H9 (cell line): ENCODE data around the gene RUSF1. TPM values are rescaled to one million over a fixed set of nuclear protein-coding genes. Genes with fewer than 3 reads are reported as not detected.

Source experiments
- DNase-seq: peaks from one replicate; pipeline ENCODE4 v3.0.0-alpha.2; 2017
- H2AFZ ChIP-seq: one replicate; pipeline ENCODE4 v1.6.1; 2013; ENCODE audit warnings: mild to moderate bottlenecking, low read length, control low read depth, moderate library complexity
- H2AK5ac ChIP-seq: 2 replicates; pipeline ENCODE4 v1.6.1; 2013; ENCODE audit warnings: low read length, control low read depth, mixed read lengths; ENCODE audit not compliant: insufficient read length
- H2BK120ac ChIP-seq: one replicate; pipeline ENCODE4 v1.6.1; 2013; ENCODE audit warnings: low read depth, mild to moderate bottlenecking, low read length, control low read depth, inconsistent platforms; ENCODE audit not compliant: poor library complexity, severe bottlenecking
- H2BK12ac ChIP-seq: 2 replicates; pipeline ENCODE4 v1.6.1; 2013; ENCODE audit warnings: low read length, control low read depth, mixed read lengths, low read depth; ENCODE audit not compliant: insufficient read length
- H2BK15ac ChIP-seq: 2 replicates; pipeline ENCODE4 v1.6.1; 2013; ENCODE audit warnings: low read depth, low read length, control low read depth
- H2BK20ac ChIP-seq: one replicate; pipeline ENCODE4 v1.6.1; 2013; ENCODE audit warnings: low read depth, mild to moderate bottlenecking, low read length, control low read depth, inconsistent platforms; ENCODE audit not compliant: poor library complexity, severe bottlenecking
- H2BK5ac ChIP-seq: 2 replicates; pipeline ENCODE4 v1.6.1; 2013; ENCODE audit warnings: low read length, control low read depth, mixed read lengths; ENCODE audit not compliant: insufficient read length
- H3K14ac ChIP-seq: 2 replicates; pipeline ENCODE4 v1.6.1; 2013; ENCODE audit warnings: low read length, control low read depth; ENCODE audit not compliant: insufficient read depth
- H3K18ac ChIP-seq: 2 replicates; pipeline ENCODE4 v1.6.1; 2013; ENCODE audit warnings: low read depth, mild to moderate bottlenecking, mixed read lengths, low read length, control low read depth; ENCODE audit not compliant: insufficient read length
- H3K23ac ChIP-seq: 2 replicates; pipeline ENCODE4 v1.6.1; 2013; ENCODE audit warnings: low read length, control low read depth, mixed read lengths, low read depth; ENCODE audit not compliant: insufficient read length
- H3K23me2 ChIP-seq: 2 replicates; pipeline ENCODE4 v1.6.1; 2013; ENCODE audit warnings: low read depth, mild to moderate bottlenecking, mixed read lengths, low read length, control low read depth; ENCODE audit not compliant: insufficient read length, poor library complexity, severe bottlenecking
- H3K27ac ChIP-seq: 2 replicates; pipeline ENCODE4 v1.5.1; 2013; ENCODE audit warnings: low read length, control low read depth, mixed read lengths, low read depth; ENCODE audit not compliant: insufficient read length
- H3K27me3 ChIP-seq: 2 replicates; pipeline ENCODE4 v1.6.1; 2013; ENCODE audit warnings: low read length, control low read depth, inconsistent platforms; ENCODE audit not compliant: insufficient read depth
- H3K4ac ChIP-seq: 2 replicates; pipeline ENCODE4 v1.6.1; 2013; ENCODE audit warnings: low read depth, mild to moderate bottlenecking, control low read depth, inconsistent platforms, low read length, moderate library complexity
- H3K4me1 ChIP-seq: 2 replicates; pipeline ENCODE4 v1.6.1; 2013; ENCODE audit warnings: low read length, control low read depth, inconsistent platforms; ENCODE audit not compliant: insufficient read depth
- H3K4me2 ChIP-seq: 2 replicates; pipeline ENCODE4 v1.6.1; 2013; ENCODE audit warnings: low read length, control low read depth, mixed read lengths; ENCODE audit not compliant: insufficient read length, insufficient read depth
- H3K56ac ChIP-seq: 2 replicates; pipeline ENCODE4 v1.6.1; 2013; ENCODE audit warnings: low read depth, mild to moderate bottlenecking, mixed read lengths, low read length, control low read depth; ENCODE audit not compliant: insufficient read length
- H3K79me1 ChIP-seq: 2 replicates; pipeline ENCODE4 v1.6.1; 2013; ENCODE audit warnings: low read depth, mild to moderate bottlenecking, moderate library complexity, low read length, control low read depth, inconsistent platforms; ENCODE audit not compliant: insufficient read depth, poor library complexity, severe bottlenecking
- H3K79me2 ChIP-seq: 2 replicates; pipeline ENCODE4 v1.6.1; 2013; ENCODE audit warnings: low read length, control low read depth, inconsistent platforms; ENCODE audit not compliant: insufficient read depth
- H3K9ac ChIP-seq: 2 replicates; pipeline ENCODE4 v1.6.1; 2013; ENCODE audit warnings: low read length, control low read depth, mixed read lengths; ENCODE audit not compliant: insufficient read length; ENCODE audit errors: extremely low read depth
- H3K9me3 ChIP-seq: one replicate; pipeline ENCODE4 v1.6.1; 2013; ENCODE audit warnings: low read depth, low read length, inconsistent platforms; ENCODE audit not compliant: control insufficient read depth
- H3T11ph ChIP-seq: one replicate; pipeline ENCODE4 v1.6.1; 2013; ENCODE audit warnings: mild to moderate bottlenecking, low read length, control low read depth, inconsistent platforms
- H4K20me1 ChIP-seq: one replicate; pipeline ENCODE4 v1.6.1; 2013; ENCODE audit not compliant: control insufficient read depth, insufficient read length, insufficient read depth
- H4K5ac ChIP-seq: 2 replicates; pipeline ENCODE4 v1.6.1; 2013; ENCODE audit warnings: low read depth, mild to moderate bottlenecking, mixed read lengths, low read length, control low read depth; ENCODE audit not compliant: insufficient read length
- H4K8ac ChIP-seq: replicated peaks from 2 replicates; pipeline ENCODE4 v1.6.1; 2013; ENCODE audit warnings: low read length, control low read depth, mixed read lengths, low read depth; ENCODE audit not compliant: insufficient read length
- H4K91ac ChIP-seq: 2 replicates; pipeline ENCODE4 v1.6.1; 2013; ENCODE audit warnings: low read depth, mild to moderate bottlenecking, moderate library complexity, mixed read lengths, low read length, control low read depth; ENCODE audit not compliant: insufficient read length
- H3K27ac Mint-ChIP-seq, 3 experiments: 2 replicates in 2 of 3; 3 replicates in 1 of 3; pipeline ENCODE4 v1.8.0; 2020 to 2021; ENCODE audit warnings: mixed read lengths in 3 of 3, mild to moderate bottlenecking in 1 of 3, moderate library complexity in 1 of 3
- H3K27me3 Mint-ChIP-seq: 2 replicates; pipeline ENCODE4 v1.8.0; 2021; ENCODE audit warnings: low read depth, mild to moderate bottlenecking, moderate library complexity, mixed read lengths
- H3K36me3 Mint-ChIP-seq, 3 experiments: 2 replicates in 2 of 3; 3 replicates in 1 of 3; pipeline ENCODE4 v1.8.0; 2020 to 2021; ENCODE audit warnings: low read depth in 3 of 3, mixed read lengths in 3 of 3; ENCODE audit not compliant: insufficient read depth in 1 of 3
- H3K4me1 Mint-ChIP-seq, 2 experiments: 2 replicates each; pipeline ENCODE4 v1.8.0; 2020; ENCODE audit warnings: mixed read lengths in 2 of 2
- H3K4me3 Mint-ChIP-seq, 2 experiments: 2 replicates in 1 of 2; 3 replicates in 1 of 2; pipeline ENCODE4 v1.8.0; 2020 to 2021; ENCODE audit warnings: mild to moderate bottlenecking in 2 of 2, mixed read lengths in 2 of 2, moderate library complexity in 1 of 2
- H3K9me3 Mint-ChIP-seq, 2 experiments: 2 replicates in 1 of 2; 3 replicates in 1 of 2; pipeline ENCODE4 v1.8.0; 2020; ENCODE audit warnings: mild to moderate bottlenecking in 2 of 2, mixed read lengths in 2 of 2, moderate library complexity in 1 of 2
- CTCF ChIP-seq: fragments of 200-600 bp; sonication (generic); conservative IDR thresholded peaks from 3 replicates; pipeline ENCODE4 v1.8.0; 2021; ENCODE audit warnings: antibody characterized with exemption, mild to moderate bottlenecking
- WGBS: extraction: QIAGEN DNeasy Blood & Tissue Kit; methylation state at CpG from one replicate; pipeline ENCODE4 v1.1.7; 2013; ENCODE audit warnings: missing lambda C conversion rate, low lambda C conversion rate, mixed read lengths; ENCODE audit not compliant: insufficient read length; ENCODE audit errors: extremely low coverage; 5-methylcytosine and 5-hydroxymethylcytosine counted together
- total RNA-seq: library from RNA; stranded (reverse); gene quantifications from 2 replicates; pipeline ENCODE4 v1.2.1, GENCODE V29; 2021

RUSF1 gene
- total RNA-seq, 1 experiment from 2014 or later, result 33.4 TPM

GRCh38 chr16:31488468-31489297 is 19.5 kb downstream of the RUSF1 start:
- H3K23me2 ChIP-seq, result peaks cover 11% of the 10 kb centered on the region
- H3T11ph ChIP-seq, result no peak overlapping the region
- no peak overlapping the region for H2AK5ac ChIP-seq
- no peak overlapping the region for H3K27ac ChIP-seq
- H3K4ac ChIP-seq, result no peak overlapping the region
- H2BK5ac ChIP-seq, result no peak overlapping the region
- H3K14ac ChIP-seq, result no peak overlapping the region
- H3K23ac ChIP-seq, result no peak overlapping the region
- H3K4me2 ChIP-seq, result peak overlapping the region; percentile 62
- peaks cover 0 to 2% of the 10 kb centered on the region in 2 experiments; a peak in 1 of 5 replicates for H3K9me3 Mint-ChIP-seq
- H3K27me3 ChIP-seq, result peaks cover 13% of the 10 kb centered on the region; the same call in 1 of the 2 replicates
- no peak overlapping the region for H2BK120ac ChIP-seq
- H3K56ac ChIP-seq, result no peak overlapping the region
- H3K79me1 ChIP-seq, result no peaks in the 10 kb centered on the region
- H4K20me1 ChIP-seq, result no peaks in the 10 kb centered on the region
- no peak overlapping the region for H3K9ac ChIP-seq
- H4K5ac ChIP-seq, result no peak overlapping the region
- H3K79me2 ChIP-seq, result no peaks in the 10 kb centered on the region
- H3K27ac Mint-ChIP-seq, result no peak overlapping the region
- no peaks in the 10 kb centered on the region for H3K4me1 ChIP-seq
- DNase-seq, result peak; percentile 41
- H4K91ac ChIP-seq, result no peak overlapping the region
- TF ChIP-seq CTCF, result no peak
- H3K18ac ChIP-seq, result no peak overlapping the region
- no peak overlapping the region for H4K8ac ChIP-seq
- H2AFZ ChIP-seq, result no peak overlapping the region
- no CpG with 5 or more reads among the region's 77 CpGs for WGBS
- H3K4me1 Mint-ChIP-seq, result peaks cover 8 to 13% of the 10 kb centered on the region in 2 experiments
- H2BK15ac ChIP-seq, result no peak overlapping the region
- peak overlapping the region; percentile 67 to 84 for H3K4me3 Mint-ChIP-seq
- peaks cover 54% of the 10 kb centered on the region for H3K27me3 Mint-ChIP-seq
- H2BK12ac ChIP-seq, result no peak overlapping the region
- no peak overlapping the region for H2BK20ac ChIP-seq
- H3K36me3 Mint-ChIP-seq, result peaks cover 16 to 33% (median 23%) of the 10 kb centered on the region in 3 experiments
- no peaks in the 10 kb centered on the region for H3K9me3 ChIP-seq
